AG20443 (cell line): ENCODE results near the gene CDK18.

Source experiments
- DNase-seq: peaks from one replicate; pipeline ENCODE4 v3.0.0; 2012; ENCODE audit warnings: low spot score, mixed read lengths

CDK18 gene

DNA sequence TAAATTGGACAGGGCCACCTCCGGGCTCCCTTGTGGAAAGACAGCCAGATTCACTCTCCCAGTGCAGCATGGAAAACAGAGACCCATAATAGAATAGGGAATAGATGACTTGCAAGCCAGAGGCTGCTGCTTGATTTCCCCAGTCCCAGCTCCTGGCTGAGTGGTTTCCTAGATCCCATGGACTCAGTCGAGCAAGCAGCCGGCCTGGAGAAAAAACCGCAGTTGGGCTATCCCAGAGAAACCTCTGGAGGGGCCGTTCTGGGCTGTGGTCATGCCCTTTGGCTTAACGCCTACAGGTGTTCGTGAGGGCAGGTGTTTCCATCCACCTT, 65.7 kb downstream of the CDK18 start:
- DNase-seq: no peak

DNA sequence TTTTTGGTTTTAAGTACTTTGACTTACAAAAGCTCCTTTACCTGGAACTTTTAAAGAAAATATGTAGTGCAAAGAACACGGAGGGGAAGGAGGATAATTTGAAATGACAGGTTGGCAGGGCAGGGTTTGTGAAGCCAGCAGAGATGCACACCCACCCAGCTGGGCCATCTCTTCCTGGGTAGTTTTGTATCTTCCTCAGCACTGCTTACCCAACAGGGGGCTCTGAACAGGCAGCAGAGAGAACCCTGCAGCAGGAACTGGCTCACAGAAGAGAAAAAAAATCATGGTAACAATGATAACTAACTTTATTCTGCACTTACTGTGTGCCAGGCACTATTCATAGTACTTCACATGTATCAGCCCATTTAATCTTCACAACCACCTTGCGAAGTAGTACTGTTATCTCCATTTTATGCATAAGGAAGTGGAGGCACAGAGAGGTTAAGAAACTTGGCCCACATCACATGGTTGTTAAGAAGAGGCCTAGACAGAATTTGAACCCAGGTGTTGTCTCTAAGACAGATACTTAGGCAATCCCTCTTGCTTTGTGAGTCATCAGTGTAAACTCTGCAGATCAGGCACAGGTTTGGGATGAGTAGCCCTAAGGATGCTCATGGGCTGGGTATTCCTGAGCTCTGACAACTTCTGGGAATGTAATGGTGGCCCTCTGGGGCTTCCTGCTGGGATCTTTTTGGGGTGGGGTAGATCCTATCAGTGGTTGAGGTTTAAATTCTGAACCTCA, 66.5 kb downstream of the CDK18 start:
- no peak for DNase-seq

DNA sequence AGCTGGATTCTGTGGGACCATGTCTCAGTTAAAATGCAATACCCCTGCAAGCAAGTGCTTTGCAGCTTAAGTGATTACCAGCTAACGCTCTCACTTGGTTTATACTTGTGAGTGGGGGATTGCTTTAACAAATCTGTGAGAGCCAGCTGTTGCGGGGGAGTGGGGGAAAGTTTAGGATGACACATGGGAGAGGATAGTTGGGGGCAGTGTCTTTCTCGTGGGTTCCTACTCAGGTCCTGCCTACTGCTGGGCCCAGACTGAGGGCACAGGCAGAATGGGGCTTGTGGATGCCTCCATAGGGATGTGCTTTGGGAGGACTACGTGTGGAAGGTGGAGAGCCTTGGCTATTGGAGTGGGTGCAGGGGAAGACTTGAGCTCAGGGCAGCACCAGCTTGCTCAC, 67.3 kb downstream of the CDK18 start:
- no peak for DNase-seq

DNA sequence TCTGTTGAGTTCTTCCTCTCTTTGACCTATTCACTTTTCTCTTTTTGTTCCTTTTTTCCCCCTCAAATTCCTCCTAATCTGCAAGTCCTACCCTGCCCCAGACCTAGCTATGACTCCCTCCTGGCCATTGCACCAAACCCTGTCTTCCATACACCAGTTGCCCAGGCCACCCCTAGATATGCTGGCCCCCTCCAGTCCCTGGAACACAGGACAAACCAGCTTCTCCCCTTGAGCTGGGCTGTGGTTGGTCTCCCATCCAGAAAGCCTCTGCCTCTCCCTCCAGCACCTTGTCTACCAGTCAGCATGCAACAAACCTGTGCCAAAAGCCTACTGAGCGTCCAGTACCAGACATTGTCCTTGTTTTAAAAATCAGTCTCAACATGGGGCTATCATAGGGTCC, 68.0 kb downstream of the CDK18 start:
- no peak for DNase-seq

DNA sequence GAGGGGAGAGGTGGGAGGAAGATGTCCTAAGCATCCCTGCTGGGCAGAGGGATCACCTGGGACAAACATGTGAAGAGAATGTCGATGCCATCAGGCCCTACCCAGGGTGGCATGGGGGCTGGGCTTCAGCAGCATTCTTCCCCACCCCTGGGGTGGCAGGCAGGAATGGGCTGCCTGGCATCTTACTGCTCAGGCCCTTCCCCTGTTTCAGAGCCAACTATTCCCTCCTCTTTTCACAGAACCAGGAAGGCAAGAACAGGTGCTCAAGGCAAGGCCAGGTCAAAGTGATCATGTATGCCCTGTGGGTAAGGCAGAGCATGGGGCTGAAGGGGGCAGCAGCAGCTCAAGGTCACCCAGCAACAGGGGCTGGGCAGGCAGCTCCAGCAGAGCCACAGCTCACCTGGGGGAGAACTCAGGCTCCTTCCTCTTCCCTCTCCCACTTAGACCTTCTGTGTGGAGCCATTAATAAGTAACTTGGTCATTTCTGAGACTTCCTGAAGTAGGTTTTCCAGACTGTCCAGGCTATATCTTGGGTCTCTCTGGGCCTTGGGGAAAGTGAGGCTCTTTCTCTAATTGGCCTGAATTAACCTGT, 70.9 kb downstream of the CDK18 start:
- no peak for DNase-seq

DNA sequence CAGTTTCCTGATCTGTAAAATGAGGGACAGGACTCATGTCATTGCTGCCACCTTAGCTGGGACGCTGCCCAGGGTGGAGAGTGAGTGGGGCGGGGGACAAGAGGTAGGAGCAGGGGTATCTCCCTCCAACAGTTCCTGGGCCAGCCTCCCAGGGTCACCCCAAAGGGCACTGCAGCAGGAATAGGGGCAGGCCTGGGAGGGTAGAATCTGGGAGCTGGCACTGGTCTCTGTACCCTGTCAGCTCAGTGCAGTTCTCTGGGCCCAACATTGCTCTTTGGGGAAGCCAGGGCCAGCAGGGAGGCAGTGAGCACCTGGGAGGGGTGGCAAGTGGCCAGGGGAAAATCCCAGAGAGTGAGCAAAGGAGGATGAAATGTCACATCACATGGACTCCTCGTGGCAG, 71.5 kb downstream of the CDK18 start:
- no peak for DNase-seq

DNA sequence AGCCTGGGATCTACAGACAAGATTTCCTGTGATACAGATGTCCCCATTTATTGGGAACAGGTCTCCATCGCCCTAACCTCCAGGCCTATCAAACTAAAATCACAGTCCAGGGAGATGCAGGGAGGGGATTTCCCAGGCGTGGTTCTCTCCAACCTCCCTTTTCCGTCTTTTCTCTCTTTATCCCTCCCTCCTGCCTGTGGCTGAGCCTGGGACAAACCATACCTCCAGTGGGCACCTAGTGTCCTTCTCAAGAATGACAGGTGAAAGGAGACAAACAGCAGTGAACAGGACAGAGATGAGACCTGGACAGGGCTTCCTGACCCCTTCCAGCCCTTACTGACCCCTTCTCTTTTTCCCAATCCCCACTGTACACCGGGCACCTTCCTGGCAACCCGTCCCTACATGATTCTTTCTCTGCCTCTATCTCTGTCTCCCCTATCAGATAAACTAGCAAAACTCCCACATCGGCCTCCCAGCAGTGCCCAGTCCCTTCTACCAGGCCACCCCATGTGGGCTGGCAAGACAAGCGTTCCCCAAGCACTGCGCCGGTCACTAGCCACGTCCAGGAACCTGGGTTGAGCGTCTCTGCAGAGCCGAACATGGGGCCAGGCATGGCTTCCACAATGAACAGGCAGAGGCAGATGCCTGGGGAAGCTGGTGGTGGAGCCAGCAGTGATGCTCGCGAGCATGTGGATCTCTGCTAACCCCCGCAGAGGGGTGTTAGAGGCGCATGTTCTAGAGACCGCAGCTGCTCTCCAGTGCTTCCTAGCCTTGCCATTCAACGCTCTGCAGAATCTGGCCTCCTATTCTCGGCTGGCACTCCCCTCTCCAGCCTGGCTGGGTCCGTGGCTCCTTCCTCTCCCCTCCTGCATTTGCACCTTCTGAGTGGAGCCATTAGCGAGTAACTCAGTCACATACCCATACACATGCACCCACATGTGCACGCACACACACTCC, 72.6 kb downstream of the CDK18 start:
- no peak for DNase-seq

DNA sequence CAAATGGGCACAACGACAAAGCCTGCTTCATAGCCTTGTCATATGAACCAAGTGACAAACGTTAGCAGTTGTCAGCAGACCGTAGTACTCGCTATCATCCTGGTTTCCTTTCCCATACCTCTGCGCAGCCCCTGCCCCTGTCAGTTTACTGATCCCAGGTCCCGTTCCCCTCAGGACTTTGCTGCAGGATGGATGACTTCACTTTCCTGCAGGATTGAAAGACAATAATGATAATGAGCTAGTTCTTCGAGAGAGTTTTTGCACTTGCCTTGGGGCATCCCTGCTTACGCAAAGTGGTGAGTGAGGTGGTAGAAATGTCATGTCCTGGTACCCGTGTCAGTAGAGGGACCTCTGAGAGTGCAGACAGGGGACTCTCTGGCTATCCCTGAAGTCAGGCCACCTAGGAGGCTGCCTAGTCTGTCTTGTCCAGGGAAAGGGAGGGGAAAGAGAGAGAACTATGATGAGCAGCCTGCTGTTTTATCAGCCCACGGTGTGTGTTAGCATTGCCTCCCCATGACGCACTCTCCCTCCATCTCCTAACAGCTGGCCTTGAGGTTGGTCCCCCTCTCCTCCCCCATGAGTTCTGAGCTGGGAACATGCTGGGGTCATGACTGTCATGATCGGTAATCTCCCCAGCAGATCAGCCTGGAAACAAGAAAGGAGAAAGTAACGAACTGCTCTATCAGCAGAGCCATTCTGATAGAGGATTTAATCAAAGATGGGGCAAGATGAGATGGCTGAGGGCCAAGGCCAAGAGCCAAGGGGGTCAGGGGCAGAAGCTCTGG, 73.6 kb downstream of the CDK18 start:
- no peak for DNase-seq

DNA sequence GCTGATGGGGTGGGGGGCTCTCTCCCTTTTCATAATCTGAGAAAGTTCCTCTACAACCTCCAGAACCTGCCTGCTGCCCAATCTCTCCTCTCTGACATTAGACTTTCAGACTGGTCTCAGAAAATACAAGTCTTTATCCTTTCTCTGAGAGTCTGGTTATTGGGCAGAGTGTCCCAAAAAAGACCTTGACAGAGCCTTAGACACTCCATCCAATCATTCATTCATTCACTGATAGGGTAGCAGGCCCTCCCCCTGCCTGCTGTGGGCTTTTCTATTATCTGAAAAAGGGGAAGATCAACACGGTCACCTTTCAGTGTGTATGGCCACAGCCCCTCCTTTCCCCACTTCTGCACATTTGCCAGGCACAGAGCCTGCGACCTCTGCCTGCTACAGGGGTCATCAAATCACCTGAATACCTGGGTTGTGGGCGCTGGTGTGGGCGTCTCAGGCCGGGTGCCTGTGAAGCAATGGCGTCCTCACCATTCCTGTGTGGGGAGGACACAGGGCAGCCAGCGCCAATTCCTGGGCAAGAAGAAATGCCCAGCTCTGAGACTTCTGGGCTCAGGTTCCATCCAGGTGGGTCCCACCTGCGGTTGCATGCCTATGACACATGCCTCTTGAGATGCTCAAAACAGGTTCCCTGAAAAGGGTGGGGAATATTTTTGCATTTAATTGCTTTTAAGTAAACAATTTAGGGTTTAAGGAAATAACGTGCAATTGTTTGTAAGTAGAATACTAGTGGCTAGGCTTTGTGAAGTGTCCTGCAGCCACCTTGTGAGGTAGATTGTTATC, 74.5 kb downstream of the CDK18 start:
- DNase-seq: no peak

DNA sequence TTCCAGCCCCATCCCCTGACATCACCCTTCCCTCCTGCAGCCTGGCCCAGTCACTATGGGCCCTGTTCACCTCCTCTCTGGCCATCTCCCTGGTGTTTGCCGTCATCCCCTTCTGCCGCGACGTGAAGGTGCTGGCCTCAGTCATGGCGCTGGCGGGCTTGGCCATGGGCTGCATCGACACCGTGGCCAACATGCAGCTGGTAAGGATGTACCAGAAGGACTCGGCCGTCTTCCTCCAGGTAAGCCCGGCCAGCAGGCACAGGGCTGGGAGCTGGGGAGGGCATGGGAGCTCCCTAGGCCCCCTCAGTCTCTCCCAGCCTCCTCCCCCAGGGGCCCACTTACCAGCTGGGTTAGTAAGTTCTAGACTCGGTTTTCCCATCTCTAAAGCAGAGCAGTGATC, 75.2 kb downstream of the CDK18 start:
- DNase-seq: no peak

DNA sequence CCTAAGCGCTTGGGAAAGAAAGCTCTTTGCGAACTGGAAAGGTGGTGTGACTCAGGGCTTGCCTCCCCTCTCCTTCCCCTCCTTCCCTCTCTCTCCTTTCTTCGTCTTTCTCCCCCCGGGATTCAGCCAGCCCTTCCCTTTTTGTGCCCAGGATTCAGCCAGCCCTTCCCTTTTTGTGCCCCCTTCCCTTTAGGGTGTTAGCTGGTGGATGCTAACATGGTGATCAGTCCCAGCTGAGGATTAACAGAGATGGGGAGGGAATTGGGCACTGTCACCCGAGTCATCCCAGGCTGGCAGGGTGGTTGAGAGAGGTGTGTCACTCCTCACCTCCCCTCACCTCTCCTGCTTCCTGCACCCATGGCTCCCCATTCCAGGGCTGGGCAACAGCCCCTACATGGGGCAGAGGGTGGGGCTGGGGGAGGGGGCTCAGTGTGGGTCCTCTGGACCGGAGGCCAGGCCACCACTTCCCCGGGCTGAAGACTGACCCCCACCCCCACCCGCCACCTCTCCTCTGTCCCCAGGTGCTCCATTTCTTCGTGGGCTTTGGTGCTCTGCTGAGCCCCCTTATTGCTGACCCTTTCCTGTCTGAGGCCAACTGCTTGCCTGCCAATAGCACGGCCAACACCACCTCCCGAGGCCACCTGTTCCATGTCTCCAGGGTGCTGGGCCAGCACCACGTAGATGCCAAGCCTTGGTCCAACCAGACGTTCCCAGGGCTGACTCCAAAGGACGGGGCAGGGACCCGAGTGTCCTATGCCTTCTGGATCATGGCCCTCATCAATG, 75.9 kb downstream of the CDK18 start:
- no peak for DNase-seq

DNA sequence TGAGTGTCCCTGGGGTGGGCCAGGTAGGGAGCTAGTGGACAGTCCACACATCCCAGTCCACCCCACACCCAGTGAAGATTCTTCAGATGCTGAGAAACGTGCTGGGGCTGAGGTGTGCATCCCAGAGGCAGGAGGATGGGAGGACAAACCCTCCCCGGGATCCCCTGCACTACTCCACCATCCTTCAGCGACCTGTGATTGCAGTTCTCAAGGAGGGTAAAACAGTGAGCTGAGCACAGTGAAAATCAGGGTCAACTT, 76.4 kb downstream of the CDK18 start:
- DNase-seq: no peak

DNA sequence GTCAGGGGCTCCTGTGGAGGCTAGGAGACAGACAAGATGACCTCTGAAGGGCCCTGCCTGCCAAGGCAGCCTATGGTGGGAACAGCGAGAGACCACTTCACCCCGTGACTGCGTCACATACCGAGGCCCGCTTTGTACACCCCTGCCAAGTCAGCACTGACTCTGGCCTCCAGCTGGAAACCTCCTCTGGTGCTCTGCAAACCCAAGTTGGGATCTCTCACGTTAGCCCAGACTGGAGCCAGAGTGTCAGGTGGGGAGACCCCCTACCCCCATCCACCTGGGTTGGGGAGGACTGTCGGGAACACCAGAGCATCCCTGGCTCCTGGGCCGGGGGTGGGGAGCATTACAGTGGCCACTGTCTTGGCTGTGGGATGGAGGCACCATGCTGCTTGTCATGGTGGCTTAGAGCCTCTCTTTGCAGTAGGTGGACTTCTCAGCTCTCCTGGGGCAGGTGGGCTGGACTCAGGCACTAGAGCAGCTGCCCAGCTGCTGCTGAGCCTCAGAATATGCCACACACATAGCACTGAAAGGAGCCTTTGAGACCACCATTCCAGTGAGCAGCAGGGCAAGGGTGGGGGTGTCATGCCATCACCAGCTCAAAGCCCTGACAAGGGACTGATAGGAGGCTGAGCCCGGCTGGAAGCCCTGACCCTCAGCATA, 77.0 kb downstream of the CDK18 start:
- no peak for DNase-seq

DNA sequence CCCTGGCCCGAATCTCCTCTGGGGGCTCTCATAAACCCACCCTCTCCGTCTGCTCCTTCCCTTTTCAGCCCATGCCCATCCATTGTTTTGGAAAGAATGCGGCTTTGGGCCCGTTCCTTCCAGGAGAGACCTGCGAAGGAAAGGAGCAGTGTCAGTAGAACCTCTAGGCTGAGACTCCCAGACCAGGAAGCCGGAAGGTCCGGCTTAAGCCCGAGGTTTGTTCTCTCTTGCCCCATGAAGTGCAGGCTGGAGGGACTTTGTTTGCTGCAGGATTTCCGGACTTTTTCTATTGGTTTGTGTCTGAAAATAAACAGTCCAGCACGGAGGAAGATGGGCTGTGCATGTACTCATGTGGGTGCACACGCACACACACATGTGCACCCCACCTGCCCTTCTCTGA, 77.6 kb downstream of the CDK18 start:
- no peak for DNase-seq
